Fibroblast of skin of left quadriceps (primary cell): ENCODE data around the gene APOE.

Experiments used
- DNase-seq, 2 experiments: peaks; one replicate each; pipeline ENCODE4 v3.0.0-alpha.2; 2013; ENCODE audit warnings: low read depth in 2 of 2

The APOE gene

GRCh38 chr19:44951179-44952159, 45.9 kb downstream of the APOE start:
- DNase-seq = peak; percentile 57 to 63

- DNase-seq = no peak
Observed at GRCh38 chr19:44954278-44954648, 48.7 kb downstream of the APOE start.

GRCh38 chr19:44954649-44955504, 49.3 kb downstream of the APOE start, which contains the start of gene CLPTM1:
TSS of gene CLPTM1 (plus strand) at chr19:44955380. CDS start at chr19:44955396, 16 bp downstream.
- peak; percentile 92 to 93 for DNase-seq

GRCh38 chr19:44955505-44956439, 50.2 kb downstream of the APOE start:
- no peak for DNase-seq

- no peak for DNase-seq
Observed at GRCh38 chr19:44957526-44957925, 51.9 kb downstream of the APOE start.

- DNase-seq = no peak
Observed at GRCh38 chr19:44958090-44958489, 52.5 kb downstream of the APOE start.
